ENCODE measurements around the gene CDH23. TPM values are rescaled to one million over a fixed set of nuclear protein-coding genes. Genes with fewer than 3 reads are reported as not detected.

The CDH23 gene
- total RNA-seq, 2 donors from 2014 or later, result 3.9 to 74.8 TPM

DNA sequence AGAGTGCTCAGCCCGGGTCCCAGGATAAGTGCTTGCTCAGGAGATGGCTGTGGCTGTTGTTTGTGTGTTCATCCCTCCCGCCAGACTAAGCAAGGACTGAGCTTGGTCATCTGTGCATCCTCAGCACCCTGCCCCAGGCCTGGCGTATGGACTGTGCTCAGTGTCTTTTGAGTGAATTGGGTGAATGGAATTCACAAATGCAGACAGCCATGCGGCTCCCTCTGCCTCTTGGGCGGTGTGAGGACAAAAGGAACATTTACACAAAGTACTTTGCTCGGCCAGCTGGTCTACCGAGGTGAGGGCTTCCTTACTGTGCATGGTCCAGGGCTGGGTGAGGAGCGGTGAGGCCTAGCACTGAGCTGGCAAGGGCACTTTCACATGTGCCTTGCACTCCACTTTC, 120.2 kb downstream of the CDH23 start:
- intact Hi-C loops (cut with DNase I), result no loop called here
- TF ChIP-seq, protein P1, sequence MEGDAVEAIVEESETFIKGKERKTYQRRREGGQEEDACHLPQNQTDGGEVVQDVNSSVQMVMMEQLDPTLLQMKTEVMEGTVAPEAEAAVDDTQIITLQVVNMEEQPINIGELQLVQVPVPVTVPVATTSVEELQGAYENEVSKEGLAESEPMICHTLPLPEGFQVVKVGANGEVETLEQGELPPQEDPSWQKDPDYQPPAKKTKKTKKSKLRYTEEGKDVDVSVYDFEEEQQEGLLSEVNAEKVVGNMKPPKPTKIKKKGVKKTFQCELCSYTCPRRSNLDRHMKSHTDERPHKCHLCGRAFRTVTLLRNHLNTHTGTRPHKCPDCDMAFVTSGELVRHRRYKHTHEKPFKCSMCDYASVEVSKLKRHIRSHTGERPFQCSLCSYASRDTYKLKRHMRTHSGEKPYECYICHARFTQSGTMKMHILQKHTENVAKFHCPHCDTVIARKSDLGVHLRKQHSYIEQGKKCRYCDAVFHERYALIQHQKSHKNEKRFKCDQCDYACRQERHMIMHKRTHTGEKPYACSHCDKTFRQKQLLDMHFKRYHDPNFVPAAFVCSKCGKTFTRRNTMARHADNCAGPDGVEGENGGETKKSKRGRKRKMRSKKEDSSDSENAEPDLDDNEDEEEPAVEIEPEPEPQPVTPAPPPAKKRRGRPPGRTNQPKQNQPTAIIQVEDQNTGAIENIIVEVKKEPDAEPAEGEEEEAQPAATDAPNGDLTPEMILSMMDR (IDR thresholded peaks at IDR 0.05), result no peak
- TF ChIP-seq POLR2AphosphoS5 (IDR thresholded peaks at IDR 0.05) (no peak), POLR2A (IDR thresholded peaks at IDR 0.05) (no peak)
- DNase-seq (ENCODE audit: low spot score), result no peak
- Histone ChIP-seq H3K27ac (no peak overlapping the region), H3K4me1 (replicated peaks) (peaks cover 20% of the 10 kb centered on the region), H3K27me3 (replicated peaks; ENCODE audit: insufficient read depth) (no peaks in the 10 kb centered on the region), H3K36me3 (no peaks in the 10 kb centered on the region), H3K4me3 (no peak overlapping the region), H3K9me3 (no peaks in the 10 kb centered on the region)
- WGBS, result 51% methylated on average over 8 of the region's 8 CpGs

DNA sequence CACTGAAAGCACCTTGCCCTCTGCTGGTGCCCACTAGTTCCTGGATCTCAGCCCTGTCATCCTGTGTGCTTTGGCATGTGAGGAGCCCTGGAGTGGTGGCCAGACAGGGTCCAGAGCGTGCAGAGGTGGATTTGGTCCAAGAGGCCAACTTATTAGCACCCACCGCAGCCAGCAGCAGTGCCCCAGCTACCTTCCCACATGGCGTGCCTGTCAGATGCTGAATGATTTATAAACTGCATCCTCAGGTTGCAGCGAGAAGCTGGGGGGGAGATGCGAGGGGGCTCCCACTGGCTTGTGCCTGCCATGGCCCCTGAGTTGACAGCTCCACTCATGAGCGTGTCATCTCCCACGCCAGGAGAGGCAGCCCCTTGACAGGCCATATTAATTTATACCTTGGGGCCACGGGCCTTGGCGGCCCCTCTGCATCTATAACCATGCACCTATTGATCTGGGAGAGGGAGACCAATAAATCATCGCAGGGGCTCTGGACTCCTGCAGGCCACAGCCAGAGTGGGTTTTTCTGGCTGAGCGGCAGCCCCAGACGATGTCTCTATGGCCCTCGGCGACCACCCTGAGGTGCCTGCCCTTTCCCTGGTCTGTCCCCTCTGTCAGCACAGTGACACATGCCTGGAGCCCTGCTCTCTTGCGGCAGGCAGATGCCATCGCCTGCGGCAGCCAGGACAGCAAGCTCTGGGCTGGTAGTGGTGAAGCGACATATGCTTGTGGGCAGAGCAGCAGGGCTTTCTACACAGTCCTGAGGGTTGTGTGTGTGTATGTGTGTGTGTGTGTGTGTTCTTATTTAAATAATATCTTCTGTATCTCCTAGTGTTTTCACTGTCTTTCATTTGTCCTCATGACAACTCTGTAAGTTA, 120.8 kb downstream of the CDH23 start:
- DNase-seq (ENCODE audit: low spot score), result no peak
- intact Hi-C loops (cut with DNase I), result no loop called here
- no peak overlapping the region for H3K27ac ChIP-seq
- no peak overlapping the region for H3K4me3 ChIP-seq
- TF ChIP-seq POLR2A (IDR thresholded peaks at IDR 0.05), result no peak
- TF ChIP-seq POLR2AphosphoS5 (IDR thresholded peaks at IDR 0.05), result no peak
- TF ChIP-seq, protein P1 (IDR thresholded peaks at IDR 0.05), result no peak
- no peaks in the 10 kb centered on the region for H3K9me3 ChIP-seq
- H3K36me3 ChIP-seq, result no peaks in the 10 kb centered on the region
- 84% methylated on average over 18 of the region's 18 CpGs for WGBS
- H3K27me3 ChIP-seq (replicated peaks; ENCODE audit: insufficient read depth), result no peaks in the 10 kb centered on the region
- peaks cover 14% of the 10 kb centered on the region for H3K4me1 ChIP-seq (replicated peaks)

DNA sequence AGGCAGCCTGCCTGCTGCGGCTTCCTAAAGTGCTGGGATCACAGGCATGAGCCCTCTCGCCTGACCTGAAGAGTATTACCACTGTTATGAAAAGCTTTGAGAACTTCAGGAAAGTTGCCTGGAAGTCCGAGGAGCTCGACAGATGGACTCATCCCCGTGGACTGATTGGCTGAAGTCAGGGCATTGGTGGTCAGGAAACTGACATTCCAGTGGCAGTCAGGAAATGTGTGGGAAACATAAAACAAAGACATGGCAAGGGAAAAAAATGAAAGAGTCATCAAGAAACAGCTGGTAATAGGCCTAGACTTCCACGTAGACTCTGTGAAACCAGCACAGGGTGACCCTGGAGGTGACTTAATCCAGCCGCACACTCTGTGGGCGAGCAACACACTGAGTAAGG, 123.3 kb downstream of the CDH23 start:
- H3K4me3 ChIP-seq, result no peak overlapping the region
- H3K27ac ChIP-seq, result no peak overlapping the region
- no peaks in the 10 kb centered on the region for H3K9me3 ChIP-seq
- H3K27me3 ChIP-seq (replicated peaks; ENCODE audit: insufficient read depth), result no peaks in the 10 kb centered on the region
- H3K36me3 ChIP-seq, result no peaks in the 10 kb centered on the region
- DNase-seq (ENCODE audit: low spot score), result no peak
- 88% methylated on average over 8 of the region's 8 CpGs for WGBS
- no peaks in the 10 kb centered on the region for H3K4me1 ChIP-seq (replicated peaks)
- intact Hi-C loops (cut with DNase I), result no loop called here
- TF ChIP-seq POLR2A (IDR thresholded peaks at IDR 0.05), result no peak
- no peak for TF ChIP-seq POLR2AphosphoS5 (IDR thresholded peaks at IDR 0.05)
- TF ChIP-seq, protein P1 (IDR thresholded peaks at IDR 0.05), result no peak

DNA sequence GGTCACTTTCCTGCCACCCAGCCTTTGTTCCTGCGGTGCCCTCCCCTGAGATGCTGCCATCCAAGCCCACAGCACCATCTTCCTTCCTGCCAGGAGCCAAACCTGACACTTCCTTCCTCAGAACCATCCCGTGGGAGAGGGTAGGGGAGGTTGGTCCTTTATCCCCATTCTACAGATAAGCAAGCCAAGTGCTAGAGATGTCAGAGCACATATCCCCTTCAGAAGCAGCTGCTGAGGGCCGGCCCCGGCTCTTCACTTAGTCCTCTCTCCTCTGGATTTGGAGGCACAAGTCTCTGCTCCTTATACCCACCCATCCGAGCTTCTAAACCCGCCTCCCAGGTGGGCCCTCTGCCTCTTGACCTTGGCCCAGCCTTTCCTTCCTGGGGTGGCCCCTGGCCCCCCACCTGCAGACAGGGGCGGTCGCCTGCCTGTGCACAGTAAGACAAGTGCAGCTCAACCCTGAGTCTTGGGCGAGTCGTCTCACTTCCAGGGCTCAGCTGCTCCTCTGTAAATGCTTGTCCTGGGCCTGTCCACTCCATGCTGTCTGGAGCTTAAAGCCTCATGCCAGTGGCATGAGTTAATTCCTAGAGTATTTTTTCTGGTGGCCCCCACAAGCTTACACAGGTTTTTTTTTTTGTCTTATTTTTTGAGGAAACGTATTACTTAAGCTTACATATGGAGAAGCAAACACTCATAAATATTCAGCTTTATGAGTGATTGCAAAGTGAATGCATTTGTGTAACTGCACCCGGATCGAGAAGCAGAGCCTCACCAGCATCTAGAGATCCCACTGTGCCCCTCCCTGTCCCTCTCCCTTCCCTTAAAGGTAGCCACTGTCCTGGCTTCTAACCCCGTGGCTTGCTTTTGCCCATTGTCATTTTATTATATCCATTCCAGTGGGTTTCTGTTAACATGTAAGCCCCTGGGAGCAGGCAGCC, 125.1 kb downstream of the CDH23 start:
- H3K4me1 ChIP-seq (replicated peaks), result no peaks in the 10 kb centered on the region
- TF ChIP-seq POLR2AphosphoS5 (IDR thresholded peaks at IDR 0.05) (no peak), POLR2A (IDR thresholded peaks at IDR 0.05) (no peak)
- TF ChIP-seq, protein P1 (IDR thresholded peaks at IDR 0.05), result no peak

More for the DNA sequence above, 125.1 kb downstream of the CDH23 start:
- H3K27me3 ChIP-seq (replicated peaks; ENCODE audit: insufficient read depth), result no peaks in the 10 kb centered on the region
- 87% methylated on average over 14 of the region's 14 CpGs for WGBS
- intact Hi-C loops (cut with DNase I), result no loop called here
- no peak overlapping the region for H3K27ac ChIP-seq
- H3K36me3 ChIP-seq, result no peaks in the 10 kb centered on the region
- no peak overlapping the region for H3K4me3 ChIP-seq
- H3K9me3 ChIP-seq, result no peaks in the 10 kb centered on the region
- no peak for DNase-seq (ENCODE audit: low spot score)
